ENCODE data around the gene JAZF1.

- TF ChIP-seq TAF1 (IDR thresholded peaks at IDR 0.05; ENCODE audit: borderline replicate concordance, insufficient read depth, low read length) (no peak), POLR2AphosphoS5 (IDR thresholded peaks at IDR 0.05; ENCODE audit: low read depth, low read length) (no peak), SIN3A (IDR thresholded peaks at IDR 0.05; ENCODE audit: borderline replicate concordance, insufficient read depth, low read length) (no peak), REST (IDR thresholded peaks at IDR 0.05; ENCODE audit: insufficient read depth in 1 of 2, low read depth in 2 of 2, low read length in 2 of 2) (no peak)
These were observed 377.6 kb downstream of the JAZF1 start for GRCh38 chr7:27802999-27803398.
